Measurements from ENCODE around the gene GPR183.

- TF ChIP-seq POLR2AphosphoS5 (IDR thresholded peaks at IDR 0.05), result no peak
- TF ChIP-seq, protein P1, sequence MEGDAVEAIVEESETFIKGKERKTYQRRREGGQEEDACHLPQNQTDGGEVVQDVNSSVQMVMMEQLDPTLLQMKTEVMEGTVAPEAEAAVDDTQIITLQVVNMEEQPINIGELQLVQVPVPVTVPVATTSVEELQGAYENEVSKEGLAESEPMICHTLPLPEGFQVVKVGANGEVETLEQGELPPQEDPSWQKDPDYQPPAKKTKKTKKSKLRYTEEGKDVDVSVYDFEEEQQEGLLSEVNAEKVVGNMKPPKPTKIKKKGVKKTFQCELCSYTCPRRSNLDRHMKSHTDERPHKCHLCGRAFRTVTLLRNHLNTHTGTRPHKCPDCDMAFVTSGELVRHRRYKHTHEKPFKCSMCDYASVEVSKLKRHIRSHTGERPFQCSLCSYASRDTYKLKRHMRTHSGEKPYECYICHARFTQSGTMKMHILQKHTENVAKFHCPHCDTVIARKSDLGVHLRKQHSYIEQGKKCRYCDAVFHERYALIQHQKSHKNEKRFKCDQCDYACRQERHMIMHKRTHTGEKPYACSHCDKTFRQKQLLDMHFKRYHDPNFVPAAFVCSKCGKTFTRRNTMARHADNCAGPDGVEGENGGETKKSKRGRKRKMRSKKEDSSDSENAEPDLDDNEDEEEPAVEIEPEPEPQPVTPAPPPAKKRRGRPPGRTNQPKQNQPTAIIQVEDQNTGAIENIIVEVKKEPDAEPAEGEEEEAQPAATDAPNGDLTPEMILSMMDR (IDR thresholded peaks at IDR 0.05), result no peak
- TF ChIP-seq POLR2A (IDR thresholded peaks at IDR 0.05; ENCODE audit: low read depth), result no peak
- TF ChIP-seq EP300 (IDR thresholded peaks at IDR 0.05), result no peak
These were observed 14.0 kb downstream of the GPR183 start for GRCh38 chr13:99293178-99293577.
